Activated CD4-positive, alpha-beta T cell treated with anti-CD3 and anti-CD28 coated beads, Interleukin-2, amount 10 ng/mL, durations not matched to agents 24 days and 14 days (primary cell): Measurements from ENCODE around the gene GOLGA6L24. TPM values are rescaled to one million over a fixed set of nuclear protein-coding genes. Genes with fewer than 3 reads are reported as not detected.
"Not testable (repeated sequence)": the region's sequence is repeated elsewhere in the genome, so short reads cannot be mapped to it uniquely, and the experiment has no call there.

Source experiments
- DNase-seq: peaks from one replicate; pipeline ENCODE4 v3.0.0; 2022
- H3K27ac Mint-ChIP-seq: one replicate; pipeline ENCODE4 v1.8.0; 2022; ENCODE audit warnings: mild to moderate bottlenecking, mixed read lengths
- H3K27me3 Mint-ChIP-seq: one replicate; pipeline ENCODE4 v1.8.0; 2022; ENCODE audit warnings: mixed read lengths
- H3K36me3 Mint-ChIP-seq: one replicate; pipeline ENCODE4 v1.8.0; 2022; ENCODE audit warnings: low read depth, mild to moderate bottlenecking, mixed read lengths
- H3K4me1 Mint-ChIP-seq: one replicate; pipeline ENCODE4 v1.8.0; 2021; ENCODE audit warnings: mixed read lengths
- H3K4me3 Mint-ChIP-seq: one replicate; pipeline ENCODE4 v1.8.0; 2022; ENCODE audit warnings: mild to moderate bottlenecking, moderate library complexity, mixed read lengths
- H3K9me3 Mint-ChIP-seq: one replicate; pipeline ENCODE4 v1.8.0; 2021; ENCODE audit warnings: mixed read lengths
- intact Hi-C: fragments of 100-400 bp; cut with micrococcal nuclease; formaldehyde crosslinking; loops from one replicate; pipeline ENCODE4 v1.15.1; 2023
- total RNA-seq: library from RNA; stranded (reverse); gene quantifications from 2 replicates; pipeline ENCODE4 v1.2.3, GENCODE V29; 2022

Gene GOLGA6L24, protein sequence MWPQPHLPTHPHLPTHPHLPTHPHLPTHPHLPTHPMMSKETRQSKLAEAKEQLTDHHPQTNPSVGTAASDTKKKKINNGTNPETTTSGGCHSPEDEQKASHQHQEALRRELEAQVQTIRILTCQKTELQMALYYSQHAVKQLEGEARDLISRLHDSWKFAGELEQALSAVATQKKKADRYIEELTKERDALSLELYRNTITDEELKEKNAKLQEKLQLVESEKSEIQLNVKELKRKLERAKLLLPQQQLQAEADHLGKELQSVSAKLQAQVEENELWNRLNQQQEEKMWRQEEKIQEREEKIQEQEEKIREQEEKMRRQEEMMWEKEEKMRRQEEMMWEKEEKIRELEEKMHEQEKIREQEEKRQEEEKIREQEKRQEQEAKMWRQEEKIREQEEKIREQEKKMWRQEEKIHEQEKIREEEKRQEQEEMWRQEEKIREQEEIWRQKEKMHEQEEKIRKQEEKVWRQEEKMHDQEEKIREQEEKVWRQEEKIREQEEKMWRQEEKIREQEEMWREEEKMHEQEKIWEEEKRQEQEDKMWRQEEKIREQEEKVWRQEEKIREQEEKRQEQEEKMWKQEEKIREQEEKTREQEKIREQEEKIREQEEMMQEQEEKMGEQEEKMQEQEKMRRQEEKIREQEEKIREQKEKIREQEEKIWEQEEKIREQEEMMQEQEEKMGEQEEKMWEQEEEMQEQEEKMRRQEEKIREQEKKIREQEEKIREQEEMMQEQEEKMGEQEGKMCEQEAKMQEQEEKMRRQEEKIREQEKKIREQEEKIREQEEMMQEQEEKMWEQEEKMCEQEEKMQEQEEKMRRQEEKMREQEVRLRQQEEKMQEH
- not detected in 2 replicates for total RNA-seq

DNA sequence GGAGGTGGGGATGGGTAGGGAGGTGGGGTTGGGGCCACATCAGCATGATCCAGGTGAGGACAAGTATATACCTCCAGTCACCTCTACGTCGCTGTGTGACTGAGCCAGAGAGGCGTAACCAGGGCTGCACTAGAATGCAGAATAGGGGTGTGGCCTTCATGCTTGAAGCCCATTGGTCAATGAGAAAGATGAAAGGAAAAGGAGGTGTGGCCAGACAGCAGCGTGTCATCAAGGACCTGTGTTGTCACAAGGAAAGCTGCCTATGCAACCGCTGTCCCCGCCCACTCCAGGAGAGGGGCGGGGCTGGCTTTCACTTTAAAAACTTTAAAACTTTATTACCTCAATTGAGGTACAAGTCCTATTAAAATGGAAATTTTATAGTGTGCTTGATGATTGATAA lies at the start of gene GOLGA6L24:
Gene GOLGA6L24, minus strand, starts transcription at position 101 of the 400 bp plus-strand sequence. Its CDS starts 61 bp downstream, at position 40.
- intact Hi-C loops, H3K27me3 Mint-ChIP-seq, H3K4me1 Mint-ChIP-seq, H3K36me3 Mint-ChIP-seq, H3K9me3 Mint-ChIP-seq, H3K27ac Mint-ChIP-seq, H3K4me3 Mint-ChIP-seq, DNase-seq: not testable (repeated sequence)

DNA sequence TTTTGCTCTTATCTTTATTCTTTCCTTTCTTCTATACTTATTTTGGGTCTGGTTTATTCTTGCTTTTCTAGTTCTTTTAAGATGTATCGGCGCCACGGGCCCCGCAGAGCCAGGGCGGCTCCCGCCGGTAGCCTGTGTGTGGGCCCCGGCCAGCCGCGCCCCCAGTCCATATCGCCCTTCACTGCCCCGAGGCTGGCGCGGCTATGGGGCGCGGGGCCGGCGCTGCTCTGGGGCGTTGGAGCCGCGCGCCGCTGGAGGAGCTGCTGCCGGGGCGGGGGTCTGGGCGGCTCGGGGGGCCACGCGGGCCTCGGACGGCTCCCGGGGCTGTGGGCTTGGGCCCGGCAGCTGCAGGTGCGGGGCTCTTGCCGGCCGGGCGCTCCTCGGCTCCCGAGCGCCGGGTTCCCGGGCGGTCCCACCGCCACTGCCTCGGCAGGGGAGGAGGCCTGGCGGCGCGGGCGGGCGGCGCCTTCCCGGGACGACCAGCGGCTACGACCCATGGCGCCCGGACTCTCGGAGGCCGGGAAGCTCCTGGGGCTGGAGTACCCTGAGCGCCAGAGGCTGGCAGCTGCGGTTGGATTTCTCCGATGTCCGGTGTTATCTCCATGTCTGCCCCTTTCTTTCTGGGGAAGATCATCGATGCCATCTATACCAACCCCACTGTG lies 45.0 kb upstream of the GOLGA6L24 start:
- H3K4me1 Mint-ChIP-seq, H3K27ac Mint-ChIP-seq, intact Hi-C loops, H3K4me3 Mint-ChIP-seq, DNase-seq, H3K9me3 Mint-ChIP-seq, H3K36me3 Mint-ChIP-seq, H3K27me3 Mint-ChIP-seq: not testable (repeated sequence)

DNA sequence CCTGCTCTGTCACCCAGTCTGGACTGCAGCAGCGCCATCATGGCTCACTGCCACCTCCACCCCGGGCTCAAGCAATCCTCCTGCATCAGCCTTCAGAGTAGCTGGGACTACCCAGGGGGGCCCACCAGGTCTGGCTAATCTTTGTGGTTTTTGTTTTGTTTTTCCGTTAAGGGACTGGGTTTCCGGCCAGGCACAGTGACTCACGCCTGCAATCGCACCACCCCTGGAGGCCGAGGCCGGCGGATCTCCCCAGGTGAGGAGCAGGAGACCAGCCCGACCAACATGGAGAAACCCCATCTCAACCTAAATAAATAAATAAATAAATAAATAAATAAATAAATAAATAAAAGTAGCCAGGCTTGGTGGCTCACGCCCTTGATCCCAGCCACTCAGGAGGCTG lies 38.1 kb upstream of the GOLGA6L24 start:
- DNase-seq, H3K36me3 Mint-ChIP-seq, intact Hi-C loops, H3K27me3 Mint-ChIP-seq, H3K9me3 Mint-ChIP-seq, H3K27ac Mint-ChIP-seq, H3K4me3 Mint-ChIP-seq, H3K4me1 Mint-ChIP-seq: not testable (repeated sequence)

DNA sequence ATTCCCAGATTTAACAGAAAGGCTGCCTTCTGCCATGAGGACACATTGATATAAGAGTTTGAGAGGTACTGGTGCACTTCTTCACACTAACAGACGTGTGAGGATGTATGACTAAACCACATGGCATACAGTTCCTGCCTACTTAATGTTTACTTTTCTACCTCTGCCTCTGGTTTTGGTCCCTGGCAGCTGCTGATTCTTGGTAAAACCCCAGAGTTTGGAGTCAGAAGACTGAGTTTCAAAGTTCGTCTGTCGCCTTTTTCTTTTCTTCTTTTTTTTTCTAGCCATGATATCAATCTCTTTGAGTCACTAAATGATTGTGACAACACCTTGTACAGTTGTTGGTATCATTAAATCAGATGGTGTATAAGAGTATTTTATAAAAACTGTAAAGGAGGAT lies 22.2 kb upstream of the GOLGA6L24 start:
- H3K4me1 Mint-ChIP-seq, H3K27ac Mint-ChIP-seq, H3K4me3 Mint-ChIP-seq, H3K36me3 Mint-ChIP-seq, H3K9me3 Mint-ChIP-seq, intact Hi-C loops, DNase-seq, H3K27me3 Mint-ChIP-seq: not testable (repeated sequence)

DNA sequence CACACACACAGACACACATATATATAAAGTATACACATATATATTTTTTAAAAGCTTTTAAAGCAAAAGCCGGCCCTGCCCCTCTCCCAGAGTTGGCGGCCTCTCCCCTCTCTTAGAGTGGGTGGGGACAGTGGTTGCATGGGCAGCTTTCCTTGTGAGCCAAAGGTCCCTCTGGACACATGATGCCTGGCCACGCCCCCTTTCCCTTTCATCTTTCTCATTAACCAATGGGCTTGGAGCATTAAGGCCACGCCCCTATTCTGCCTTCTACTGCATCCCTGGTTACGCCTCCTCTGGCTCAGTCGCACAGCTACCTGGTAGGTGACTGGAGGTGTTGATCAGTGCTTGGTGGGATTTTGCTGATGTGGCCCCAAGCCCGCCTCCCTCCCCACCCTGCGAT lies 20.5 kb upstream of the GOLGA6L24 start, which contains the start of gene GOLGA8F:
Gene GOLGA8F, plus strand, starts transcription at position 301 of the 400 bp plus-strand sequence. Its CDS starts 98 bp downstream, at position 399.
- intact Hi-C loops, H3K27me3 Mint-ChIP-seq, H3K4me1 Mint-ChIP-seq, DNase-seq, H3K4me3 Mint-ChIP-seq, H3K27ac Mint-ChIP-seq, H3K36me3 Mint-ChIP-seq, H3K9me3 Mint-ChIP-seq: not testable (repeated sequence)

DNA sequence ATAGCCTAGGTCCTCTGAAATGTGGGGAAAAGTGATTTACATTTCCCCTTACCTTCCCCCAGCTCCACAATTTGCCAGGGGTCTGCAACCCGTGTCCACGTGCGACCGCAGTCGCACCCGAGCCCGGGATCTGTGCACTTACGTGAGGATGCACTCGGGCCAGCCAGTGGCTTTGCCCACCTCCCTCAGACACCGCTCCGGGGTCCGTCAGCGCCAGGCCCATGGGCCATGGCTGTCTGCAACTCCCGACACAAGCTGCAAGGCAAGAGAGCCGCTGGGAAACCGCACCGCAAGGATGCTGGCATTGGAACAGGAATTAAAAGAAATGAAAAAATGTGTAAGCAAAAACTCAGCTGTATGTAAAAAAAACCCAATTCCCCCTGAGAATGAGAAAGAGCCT lies 7.6 kb upstream of the GOLGA6L24 start:
- H3K27me3 Mint-ChIP-seq, H3K27ac Mint-ChIP-seq, H3K9me3 Mint-ChIP-seq, DNase-seq, H3K4me3 Mint-ChIP-seq, intact Hi-C loops, H3K36me3 Mint-ChIP-seq, H3K4me1 Mint-ChIP-seq: not testable (repeated sequence)

DNA sequence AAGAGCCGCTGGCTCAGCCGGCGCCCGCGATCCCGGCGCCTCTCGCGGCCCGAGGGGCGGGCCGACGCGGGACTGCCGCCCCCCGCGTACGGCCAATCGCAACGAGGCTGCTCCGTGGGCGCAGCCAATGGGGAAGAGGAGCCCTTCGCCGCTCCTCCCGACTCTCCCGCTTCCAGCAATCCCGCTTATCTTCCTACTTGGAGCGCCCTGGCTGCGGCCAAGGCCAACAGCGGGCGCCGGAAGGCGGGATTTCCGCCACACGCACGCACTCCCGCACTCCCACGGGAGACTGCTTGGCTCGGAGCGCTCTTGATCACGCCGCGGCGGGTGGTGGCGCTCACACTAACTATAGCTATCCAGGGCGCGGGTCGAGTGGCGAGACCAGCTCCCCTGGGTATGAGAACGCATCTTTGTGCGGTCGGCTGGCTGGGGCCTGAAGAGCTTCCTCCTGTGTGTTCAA lies 35.7 kb downstream of the GOLGA6L24 start, which contains the start of gene HERC2:
Gene HERC2, minus strand, starts transcription at position 51 of the 460 bp plus-strand sequence. CDS start 746 bp downstream, outside the sequence.
- H3K27me3 Mint-ChIP-seq, DNase-seq, intact Hi-C loops, H3K4me1 Mint-ChIP-seq, H3K9me3 Mint-ChIP-seq, H3K36me3 Mint-ChIP-seq: not testable (repeated sequence)
- Mint-ChIP-seq H3K27ac (peak within 1 kb of the TSS; percentile 94), H3K4me3 (peak within 1 kb of the TSS; percentile 97)

DNA sequence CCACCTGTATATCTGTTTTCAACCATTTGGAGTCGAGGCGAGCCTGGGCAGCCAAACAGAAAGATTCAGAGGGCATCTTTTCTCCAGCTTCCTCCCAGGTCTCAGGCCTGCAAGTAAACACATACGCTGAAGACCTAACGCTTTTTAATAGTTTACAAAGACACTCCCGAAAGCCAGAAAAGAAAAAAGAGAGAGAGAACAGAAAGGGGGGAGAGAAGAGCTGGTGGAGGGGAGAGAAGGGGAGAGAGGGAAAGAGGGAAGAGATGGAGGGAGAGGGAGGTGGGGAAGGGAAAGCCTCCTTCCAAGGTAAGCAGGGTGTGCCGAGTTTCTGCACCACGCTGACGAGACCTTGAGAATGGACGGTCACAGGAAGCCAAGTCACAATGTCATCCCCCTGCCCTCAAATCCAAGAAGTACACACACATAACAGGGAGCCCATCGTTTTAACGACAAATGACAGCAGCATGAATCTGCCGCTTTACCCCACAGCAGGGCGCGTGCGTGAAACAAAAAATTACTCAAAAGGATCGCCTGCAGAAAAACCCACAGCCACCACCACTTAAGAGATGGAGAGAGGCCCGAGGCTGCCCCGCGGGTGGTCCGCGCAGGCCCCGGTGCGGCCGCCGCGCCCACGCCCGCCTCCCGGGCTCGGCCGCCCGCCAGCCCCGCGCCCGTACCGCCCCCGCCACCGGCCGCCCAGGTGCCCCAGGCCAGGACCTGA lies 36.4 kb downstream of the GOLGA6L24 start:
- intact Hi-C loops, H3K36me3 Mint-ChIP-seq, H3K27me3 Mint-ChIP-seq, H3K4me1 Mint-ChIP-seq, H3K9me3 Mint-ChIP-seq: not testable (repeated sequence)
- Mint-ChIP-seq H3K4me3 (peak overlapping the region; percentile 97), H3K27ac (peak overlapping the region; percentile 94)
- peak; percentile 73 for DNase-seq

DNA sequence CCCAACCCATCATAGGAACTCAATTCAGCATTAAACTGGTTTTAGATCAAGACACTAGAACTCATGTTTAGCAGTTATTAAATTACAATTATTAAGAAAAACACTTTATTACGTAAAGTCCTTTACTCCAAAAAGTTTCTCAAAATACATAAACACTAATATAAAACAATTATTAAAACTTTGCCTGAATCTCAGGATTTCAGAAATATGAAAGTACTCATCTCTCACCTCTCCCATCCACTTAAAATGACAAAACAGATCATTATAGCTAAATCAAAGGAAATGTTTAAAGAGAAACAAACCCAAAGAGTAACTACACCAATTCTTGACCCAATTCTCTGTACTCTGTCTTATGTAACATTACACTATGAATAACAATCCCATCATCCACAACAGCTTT lies 38.2 kb downstream of the GOLGA6L24 start:
- DNase-seq, intact Hi-C loops, H3K9me3 Mint-ChIP-seq: not testable (repeated sequence)

DNA sequence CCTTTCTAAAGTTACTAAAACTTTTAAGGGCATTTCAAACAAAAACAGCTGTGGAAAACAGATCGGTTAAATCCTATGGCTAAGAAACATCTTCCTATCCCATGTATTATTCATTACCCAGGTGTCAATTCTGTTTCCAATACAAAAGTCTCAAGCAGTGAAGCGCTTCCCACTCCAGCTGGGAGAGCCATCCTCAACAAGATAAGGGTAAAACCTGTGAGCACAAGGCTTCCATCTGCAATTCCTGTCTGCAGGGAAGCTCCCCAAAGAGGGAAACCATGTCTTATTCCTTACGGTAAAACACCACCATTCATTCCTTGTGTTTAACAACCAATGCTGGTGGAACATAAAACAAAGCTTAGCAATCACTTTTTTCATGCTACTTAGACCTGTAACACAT lies 39.1 kb downstream of the GOLGA6L24 start:
- H3K27ac Mint-ChIP-seq, intact Hi-C loops, H3K4me1 Mint-ChIP-seq, DNase-seq, H3K4me3 Mint-ChIP-seq, H3K9me3 Mint-ChIP-seq, H3K27me3 Mint-ChIP-seq: not testable (repeated sequence)
- H3K36me3 Mint-ChIP-seq, result peaks cover 23% of the 10 kb centered on the region

More for the DNA sequence above, 38.2 kb downstream of the GOLGA6L24 start:
- not testable (repeated sequence) for H3K4me1 Mint-ChIP-seq, H3K27ac Mint-ChIP-seq, H3K4me3 Mint-ChIP-seq, H3K27me3 Mint-ChIP-seq
- H3K36me3 Mint-ChIP-seq, result peaks cover 20% of the 10 kb centered on the region

DNA sequence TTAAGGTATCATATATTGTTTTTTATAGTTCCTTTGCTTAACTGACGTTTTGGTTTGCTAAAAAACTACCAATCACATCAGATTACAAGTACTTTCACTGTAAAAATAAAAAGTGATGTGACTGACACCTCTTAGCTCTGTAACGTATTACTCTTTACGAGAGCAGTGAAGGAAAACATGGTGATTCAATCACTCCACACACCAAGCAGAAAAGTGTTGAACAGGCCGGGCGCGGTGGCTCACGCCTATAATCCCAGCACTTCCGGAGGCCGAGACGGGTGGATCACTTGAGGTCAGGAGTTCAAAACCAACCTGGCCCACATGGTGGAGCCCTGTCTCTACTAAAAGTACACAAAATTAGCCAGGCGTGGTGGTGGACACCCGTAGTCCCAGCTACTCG lies 39.8 kb downstream of the GOLGA6L24 start:
- intact Hi-C loops, result not testable (repeated sequence)

DNA sequence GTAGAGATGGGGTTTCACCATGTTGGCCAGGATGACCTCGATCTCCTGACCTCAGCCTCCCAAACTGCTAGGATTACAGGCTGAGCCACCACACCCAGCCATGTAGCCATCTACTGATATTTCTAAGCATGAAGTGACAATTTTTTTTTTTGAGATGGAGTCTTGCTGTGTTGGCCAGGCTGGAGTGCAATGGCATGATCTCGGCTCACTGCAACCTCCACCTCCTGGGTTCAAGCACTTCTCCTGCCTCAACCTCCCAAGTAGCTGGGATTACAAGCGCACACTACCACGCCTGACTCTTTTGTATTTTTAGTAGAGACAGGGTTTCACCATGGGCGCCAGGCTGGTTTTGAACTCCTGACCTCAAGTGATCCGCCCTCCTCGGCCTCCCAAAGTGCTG lies 40.9 kb downstream of the GOLGA6L24 start:
- H3K9me3 Mint-ChIP-seq, H3K27me3 Mint-ChIP-seq, H3K4me1 Mint-ChIP-seq, DNase-seq, H3K27ac Mint-ChIP-seq, intact Hi-C loops, H3K4me3 Mint-ChIP-seq: not testable (repeated sequence)
- H3K36me3 Mint-ChIP-seq, result peaks cover 23% of the 10 kb centered on the region

More for the DNA sequence above, 39.8 kb downstream of the GOLGA6L24 start:
- H3K4me3 Mint-ChIP-seq, H3K27me3 Mint-ChIP-seq, H3K9me3 Mint-ChIP-seq, DNase-seq, H3K27ac Mint-ChIP-seq, H3K4me1 Mint-ChIP-seq: not testable (repeated sequence)
- H3K36me3 Mint-ChIP-seq, result peaks cover 23% of the 10 kb centered on the region

DNA sequence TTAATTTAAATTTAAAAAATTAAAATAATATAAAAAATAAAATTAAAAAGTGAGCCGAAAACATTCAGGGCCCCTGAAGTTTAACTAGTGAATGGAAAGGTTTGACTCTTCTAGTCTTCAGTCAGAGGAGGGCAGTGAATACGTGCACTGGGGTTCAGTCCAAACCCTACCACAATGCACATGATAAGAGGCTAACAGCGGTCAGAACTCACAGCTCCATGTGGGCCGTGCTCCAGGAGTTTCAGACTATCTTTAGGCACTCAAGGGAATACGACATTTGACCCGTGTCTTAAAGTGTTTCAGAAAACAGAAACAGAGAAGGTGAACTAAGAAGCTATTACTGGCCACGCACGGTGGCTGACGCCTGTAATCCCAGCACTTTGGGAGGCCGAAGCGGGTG lies 47.4 kb downstream of the GOLGA6L24 start:
- H3K4me1 Mint-ChIP-seq, intact Hi-C loops, DNase-seq, H3K27me3 Mint-ChIP-seq, H3K27ac Mint-ChIP-seq, H3K4me3 Mint-ChIP-seq: not testable (repeated sequence)
- peaks cover 17% of the 10 kb centered on the region for H3K9me3 Mint-ChIP-seq
- H3K36me3 Mint-ChIP-seq, result peaks cover 38% of the 10 kb centered on the region
